PFSK-1 (cell line): ENCODE results near the gene ATAT1.

Experiments used
- FOXP2 ChIP-seq: optimal IDR thresholded peaks from 2 replicates; pipeline ENCODE3; 2011; ENCODE audit warnings: borderline replicate concordance, control low read depth, inconsistent platforms; ENCODE audit not compliant: insufficient read depth; ENCODE audit errors: extremely low read length, extremely low read depth
- POLR2AphosphoS5 ChIP-seq: IDR thresholded peaks from 2 replicates; pipeline ENCODE4 v1.6.1; 2012; ENCODE audit warnings: low read depth, mild to moderate bottlenecking, control low read depth, low read length, moderate library complexity
- REST ChIP-seq, 2 experiments: IDR thresholded peaks; 2 replicates each; pipeline versions ENCODE4 v1.6.1 to v1.8.0; 2011 to 2012; ENCODE audit warnings: low read depth in 2 of 2, low read length in 2 of 2, control low read depth in 1 of 2, inconsistent platforms in 1 of 2, mild to moderate bottlenecking in 1 of 2, moderate library complexity in 1 of 2; ENCODE audit not compliant: insufficient read depth in 1 of 2
- SIN3A ChIP-seq: IDR thresholded peaks from 2 replicates; pipeline ENCODE4 v1.6.1; 2012; ENCODE audit warnings: mild to moderate bottlenecking, low read length, moderate library complexity, borderline replicate concordance; ENCODE audit not compliant: insufficient read depth
- TAF1 ChIP-seq: IDR thresholded peaks from 2 replicates; pipeline ENCODE4 v1.6.1; 2012; ENCODE audit warnings: low read length, control low read depth, borderline replicate concordance; ENCODE audit not compliant: insufficient read depth

The ATAT1 gene

GRCh38 chr6:30689985-30690384 is 63.3 kb downstream of the ATAT1 start:
- TF ChIP-seq FOXP2 (no peak), REST (IDR thresholded peaks at IDR 0.05; ENCODE audit: insufficient read depth in 1 of 2, low read depth in 2 of 2, low read length in 2 of 2) (no peak), TAF1 (no peak), SIN3A (no peak)

- TF ChIP-seq POLR2AphosphoS5, result peak; percentile 73
- TF ChIP-seq TAF1, result peak; percentile 71; the same call in 1 of the 2 replicates
- no peak for TF ChIP-seq FOXP2
- peak; percentile 93; the same call in 1 of the 2 replicates for TF ChIP-seq SIN3A
- no peak for TF ChIP-seq REST (IDR thresholded peaks at IDR 0.05; ENCODE audit: insufficient read depth in 1 of 2, low read depth in 2 of 2, low read length in 2 of 2)
These were observed 63.9 kb downstream of the ATAT1 start, which contains the start of gene NRM for GRCh38 chr6:30690403-30691207. NRM (minus strand) TSS chr6:30690984; CDS start chr6:30690974, 10 bp downstream.

GRCh38 chr6:30691208-30691847 is 64.7 kb downstream of the ATAT1 start:
- TF ChIP-seq TAF1 (no peak), POLR2AphosphoS5 (no peak)
